ENCODE results near the gene BCOR.

The BCOR gene

DNA sequence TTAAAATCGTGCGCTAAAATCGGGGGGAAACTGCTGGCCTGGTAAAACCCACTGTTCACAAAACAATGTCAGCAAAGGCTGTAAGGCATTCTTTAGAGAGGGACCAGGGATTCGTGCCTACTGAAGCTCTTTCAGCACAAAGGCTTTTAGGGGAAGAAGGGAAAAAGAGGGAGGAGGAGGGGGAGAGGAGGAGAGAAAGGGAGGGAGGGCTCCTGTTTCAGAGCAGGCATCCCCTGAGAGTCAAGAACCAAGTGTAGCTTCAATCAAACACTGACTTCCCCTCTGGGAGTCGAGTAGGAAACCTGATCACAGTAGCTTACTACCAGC is 9.5 kb downstream of the BCOR start:
- H3K9ac ChIP-seq, result 0 out of 2 replicates have a peak overlapping the region, but pooled peaks have one; percentile 5
- no peak for TF ChIP-seq Cebpa-rat (IDR thresholded peaks at IDR 0.05)
- peak overlapping the region; percentile 85 for H3K4me2 ChIP-seq
- peaks cover 84% of the 10 kb centered on the region for H3K27me3 ChIP-seq
- peaks cover 22% of the 10 kb centered on the region; the same call in 1 of the 2 replicates for H3K9me3 ChIP-seq
- H3K36me3 ChIP-seq, result peaks cover 21% of the 10 kb centered on the region
- H3K4me3 ChIP-seq, result no peak overlapping the region; the same call in 1 of the 2 replicates
- H3K27ac ChIP-seq, result no peak overlapping the region
- H3K4me1 ChIP-seq, result peaks cover 98% of the 10 kb centered on the region
- H4K20me1 ChIP-seq, result peaks cover 100% of the 10 kb centered on the region

DNA sequence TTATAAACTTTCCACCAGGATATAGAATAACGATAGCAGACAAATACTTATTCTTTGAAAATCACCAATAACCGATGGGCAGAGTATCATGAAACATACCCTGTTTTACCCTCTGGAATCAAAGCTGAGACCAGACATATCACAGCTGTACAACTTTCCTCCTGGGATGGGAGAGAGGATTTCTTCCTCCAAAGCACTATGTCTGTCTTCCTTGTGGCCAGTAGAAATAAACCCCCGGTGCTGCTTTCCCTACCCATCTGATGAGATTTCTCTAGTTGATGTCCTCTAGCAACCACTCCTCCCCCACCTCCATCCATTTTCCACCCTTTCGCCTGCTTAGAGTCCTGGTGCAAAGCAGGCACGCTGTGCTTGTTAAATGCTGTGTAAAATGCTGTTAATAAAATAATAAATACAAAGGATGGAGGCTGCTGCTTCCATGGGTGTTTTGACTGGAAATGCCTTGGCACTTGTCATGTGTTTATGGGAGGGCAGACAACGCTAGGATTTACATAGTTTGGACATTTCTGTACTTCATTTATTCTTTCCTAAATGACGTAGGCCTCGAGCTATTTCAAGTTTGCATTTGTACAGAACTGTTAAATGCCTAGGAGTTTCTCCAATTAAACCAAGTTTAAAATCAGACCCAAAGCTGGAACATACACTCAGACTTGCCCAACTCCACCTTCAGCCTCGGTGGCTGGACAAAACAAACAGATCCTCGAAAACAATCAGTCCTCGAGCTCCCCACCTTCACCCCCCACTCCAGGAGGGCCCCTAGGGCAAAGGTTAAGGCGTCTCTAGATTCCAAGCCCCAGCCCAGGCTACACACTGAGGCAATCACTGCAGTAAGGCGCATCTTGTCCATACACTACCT is 10.1 kb downstream of the BCOR start:
- Histone ChIP-seq H3K4me3 (no peak overlapping the region; the same call in 1 of the 2 replicates), H4K20me1 (peaks cover 100% of the 10 kb centered on the region), H3K4me1 (peaks cover 97% of the 10 kb centered on the region), H3K27me3 (peaks cover 79% of the 10 kb centered on the region), H3K4me2 (peak overlapping the region; percentile 85), H3K9ac (0 out of 2 replicates have a peak overlapping the region, but pooled peaks have one; percentile 5), H3K27ac (no peak overlapping the region), H3K9me3 (peaks cover 22% of the 10 kb centered on the region; the same call in 1 of the 2 replicates), H3K36me3 (peaks cover 17% of the 10 kb centered on the region)
- TF ChIP-seq Cebpa-rat (IDR thresholded peaks at IDR 0.05), result no peak

DNA sequence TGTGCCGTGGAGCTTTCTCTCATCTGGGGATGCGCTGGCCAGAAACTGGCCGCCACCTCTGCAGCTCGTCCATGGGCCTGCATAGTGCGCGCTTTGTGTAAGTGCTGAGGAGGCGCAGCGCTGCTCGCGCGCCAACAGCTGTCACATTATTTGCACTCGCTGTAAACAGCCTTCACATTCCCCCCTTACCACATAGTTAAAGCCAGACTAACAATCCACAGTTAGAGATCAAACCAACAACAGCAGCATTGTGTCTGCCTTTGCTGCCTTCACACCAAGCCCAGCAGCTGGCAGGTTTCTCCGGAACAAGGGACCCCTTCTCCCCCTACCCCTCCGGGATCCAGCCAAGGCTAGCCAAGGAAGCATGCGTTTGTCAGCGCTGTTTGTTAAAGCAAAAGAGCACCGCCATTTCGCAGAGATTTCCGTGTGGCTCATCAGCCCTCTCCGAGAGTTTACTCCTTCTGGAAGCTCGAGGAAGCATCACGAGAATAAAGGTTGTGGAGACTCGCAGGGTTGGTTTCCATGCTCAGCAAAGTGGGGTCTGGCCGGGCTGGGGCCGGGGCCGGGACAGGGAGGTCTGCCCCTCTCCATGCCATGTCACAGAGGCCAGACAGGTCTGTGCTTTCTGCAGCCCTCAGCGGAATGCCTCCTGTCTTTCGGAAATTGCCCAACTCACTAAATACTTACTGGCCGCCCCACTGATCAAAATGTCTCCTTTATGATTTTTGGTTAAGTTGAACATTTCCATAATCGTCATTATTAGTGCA is 11.0 kb downstream of the BCOR start:
- Histone ChIP-seq H3K4me1 (peaks cover 97% of the 10 kb centered on the region), H3K9ac (no peak overlapping the region), H3K36me3 (peaks cover 10% of the 10 kb centered on the region; the same call in 1 of the 2 replicates), H3K4me3 (no peak overlapping the region), H3K4me2 (peak overlapping the region; percentile 85), H3K27me3 (peaks cover 73% of the 10 kb centered on the region), H3K27ac (no peak overlapping the region), H3K9me3 (peaks cover 14% of the 10 kb centered on the region; the same call in 1 of the 2 replicates), H4K20me1 (peaks cover 100% of the 10 kb centered on the region)
- no peak for TF ChIP-seq Cebpa-rat (IDR thresholded peaks at IDR 0.05)

- H4K20me1 ChIP-seq, result peaks cover 100% of the 10 kb centered on the region
- TF ChIP-seq Cebpa-rat (IDR thresholded peaks at IDR 0.05), result no peak
- no peak overlapping the region for H3K9ac ChIP-seq
- H3K4me1 ChIP-seq, result peaks cover 97% of the 10 kb centered on the region
- no peak overlapping the region for H3K4me3 ChIP-seq
- peak overlapping the region; percentile 85 for H3K4me2 ChIP-seq
- H3K27ac ChIP-seq, result no peak overlapping the region
- H3K36me3 ChIP-seq, result peaks cover 17% of the 10 kb centered on the region; the same call in 1 of the 2 replicates
- H3K9me3 ChIP-seq, result peaks cover 8% of the 10 kb centered on the region; the same call in 1 of the 2 replicates
- peaks cover 63% of the 10 kb centered on the region for H3K27me3 ChIP-seq
Measured at GRCh38 chrX:40085714-40086113, 12.0 kb downstream of the BCOR start.

GRCh38 chrX:40085102-40085551 is 12.6 kb downstream of the BCOR start:
- Histone ChIP-seq H3K27ac (no peak overlapping the region), H3K27me3 (peaks cover 62% of the 10 kb centered on the region), H3K36me3 (peaks cover 17% of the 10 kb centered on the region; the same call in 1 of the 2 replicates), H3K9ac (no peak overlapping the region), H3K4me3 (no peak overlapping the region), H3K4me1 (peaks cover 97% of the 10 kb centered on the region), H3K4me2 (peak overlapping the region; percentile 85), H4K20me1 (peaks cover 100% of the 10 kb centered on the region), H3K9me3 (peaks cover 8% of the 10 kb centered on the region; the same call in 1 of the 2 replicates)
- TF ChIP-seq Cebpa-rat (IDR thresholded peaks at IDR 0.05), result no peak

DNA sequence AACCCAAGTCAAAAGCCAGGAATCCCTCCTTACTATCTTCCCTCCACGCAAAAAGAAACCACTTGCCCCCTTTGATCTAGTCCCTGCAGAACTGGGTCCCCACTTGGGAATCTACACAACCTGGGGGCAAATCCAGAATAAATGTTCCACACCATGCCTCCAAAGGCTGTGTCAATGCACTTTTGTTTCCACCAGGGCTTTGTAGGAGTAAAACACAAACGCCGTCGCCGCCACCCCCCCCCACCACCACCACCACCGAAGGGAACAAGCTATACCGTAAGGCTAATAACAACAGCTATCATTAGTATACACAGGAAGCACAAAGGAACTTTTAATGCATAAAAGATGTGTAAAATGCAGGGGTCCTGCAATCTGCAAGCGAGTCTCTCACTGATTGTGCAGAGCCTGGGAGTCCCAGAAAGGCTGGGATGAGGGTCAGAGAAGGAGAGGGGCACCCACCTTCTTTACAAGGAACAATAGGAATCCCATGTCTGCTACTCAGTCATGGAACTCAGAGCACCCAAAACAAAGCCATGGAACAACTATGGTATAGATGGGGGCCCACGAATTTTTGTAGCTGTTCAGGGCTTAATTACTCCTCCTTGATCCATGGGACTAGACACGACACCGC is 13.2 kb downstream of the BCOR start:
- no peak for TF ChIP-seq Cebpa-rat (IDR thresholded peaks at IDR 0.05)
- H3K9ac ChIP-seq, result no peak overlapping the region
- peaks cover 97% of the 10 kb centered on the region for H3K4me1 ChIP-seq
- peaks cover 100% of the 10 kb centered on the region for H4K20me1 ChIP-seq
- H3K4me3 ChIP-seq, result peak overlapping the region; percentile 56; the same call in 1 of the 2 replicates
- H3K27ac ChIP-seq, result no peak overlapping the region
- H3K4me2 ChIP-seq, result peak overlapping the region; percentile 85
- H3K27me3 ChIP-seq, result peaks cover 60% of the 10 kb centered on the region
- peaks cover 17% of the 10 kb centered on the region; the same call in 1 of the 2 replicates for H3K36me3 ChIP-seq
- peaks cover 8% of the 10 kb centered on the region; the same call in 1 of the 2 replicates for H3K9me3 ChIP-seq

DNA sequence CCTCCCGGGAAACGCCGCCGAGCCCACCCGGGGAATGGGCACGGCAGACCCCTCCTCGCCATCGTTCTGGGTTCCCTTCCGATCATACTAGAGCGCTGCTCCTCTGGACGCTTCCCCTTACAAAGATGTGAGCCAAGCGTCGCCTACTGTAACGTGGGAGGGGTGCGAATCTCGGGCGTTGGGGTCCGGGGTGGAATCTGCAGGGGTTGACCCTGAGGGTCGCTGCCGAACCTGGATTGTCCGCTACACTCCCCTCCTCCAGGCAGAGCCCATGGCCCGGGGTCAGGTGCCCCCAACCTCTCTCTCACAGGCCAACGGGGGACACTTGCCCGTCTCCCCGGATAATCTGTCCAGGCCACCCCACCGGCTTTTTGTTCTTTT is 13.8 kb downstream of the BCOR start:
- Histone ChIP-seq H3K27ac (peak overlapping the region; percentile 73; the same call in 1 of the 2 replicates), H3K4me1 (peaks cover 97% of the 10 kb centered on the region), H3K27me3 (peaks cover 54% of the 10 kb centered on the region), H3K9ac (no peak overlapping the region), H3K9me3 (peaks cover 8% of the 10 kb centered on the region; the same call in 1 of the 2 replicates), H4K20me1 (peaks cover 100% of the 10 kb centered on the region), H3K4me3 (peak overlapping the region; percentile 56), H3K36me3 (peaks cover 17% of the 10 kb centered on the region; the same call in 1 of the 2 replicates), H3K4me2 (peak overlapping the region; percentile 85)
- no peak for TF ChIP-seq Cebpa-rat (IDR thresholded peaks at IDR 0.05)

- Histone ChIP-seq H3K36me3 (peaks cover 18% of the 10 kb centered on the region; the same call in 1 of the 2 replicates), H3K4me1 (peaks cover 97% of the 10 kb centered on the region), H3K4me3 (peak overlapping the region; percentile 56), H3K27me3 (peaks cover 52% of the 10 kb centered on the region), H3K9me3 (peaks cover 8% of the 10 kb centered on the region; the same call in 1 of the 2 replicates), H3K9ac (peak overlapping the region; percentile 10; the same call in 1 of the 2 replicates), H3K4me2 (peak overlapping the region; percentile 85), H3K27ac (peak overlapping the region; percentile 73), H4K20me1 (peaks cover 100% of the 10 kb centered on the region)
- no peak for TF ChIP-seq Cebpa-rat (IDR thresholded peaks at IDR 0.05)
Measured at GRCh38 chrX:40083120-40083978, 14.4 kb downstream of the BCOR start.
